ENCODE results near the gene CAPN15. TPM values are rescaled to one million over a fixed set of nuclear protein-coding genes. Genes with fewer than 3 reads are reported as not detected.

The CAPN15 gene
- total RNA-seq, 1 donor from 2014 or later: 39.9 TPM

GRCh38 chr16:582218-582613 lies 54.7 kb downstream of the CAPN15 start:
- H3K36me3 Mint-ChIP-seq (ENCODE audit: unreplicated experiment): no peaks in the 10 kb centered on the region
- H3K4me1 Mint-ChIP-seq (ENCODE audit: unreplicated experiment): no peaks in the 10 kb centered on the region
- no peak for DNase-seq (ENCODE audit: extremely low spot score, unreplicated experiment)
- no peak overlapping the region for H3K27ac Mint-ChIP-seq (ENCODE audit: unreplicated experiment)
- no peaks in the 10 kb centered on the region for H3K27me3 Mint-ChIP-seq (ENCODE audit: unreplicated experiment)
- no peak overlapping the region for H3K4me3 Mint-ChIP-seq (ENCODE audit: unreplicated experiment)
- H3K9me3 Mint-ChIP-seq (ENCODE audit: unreplicated experiment): no peaks in the 10 kb centered on the region
- TF ChIP-seq CTCF (IDR thresholded peaks at IDR 0.05): no peak

DNA sequence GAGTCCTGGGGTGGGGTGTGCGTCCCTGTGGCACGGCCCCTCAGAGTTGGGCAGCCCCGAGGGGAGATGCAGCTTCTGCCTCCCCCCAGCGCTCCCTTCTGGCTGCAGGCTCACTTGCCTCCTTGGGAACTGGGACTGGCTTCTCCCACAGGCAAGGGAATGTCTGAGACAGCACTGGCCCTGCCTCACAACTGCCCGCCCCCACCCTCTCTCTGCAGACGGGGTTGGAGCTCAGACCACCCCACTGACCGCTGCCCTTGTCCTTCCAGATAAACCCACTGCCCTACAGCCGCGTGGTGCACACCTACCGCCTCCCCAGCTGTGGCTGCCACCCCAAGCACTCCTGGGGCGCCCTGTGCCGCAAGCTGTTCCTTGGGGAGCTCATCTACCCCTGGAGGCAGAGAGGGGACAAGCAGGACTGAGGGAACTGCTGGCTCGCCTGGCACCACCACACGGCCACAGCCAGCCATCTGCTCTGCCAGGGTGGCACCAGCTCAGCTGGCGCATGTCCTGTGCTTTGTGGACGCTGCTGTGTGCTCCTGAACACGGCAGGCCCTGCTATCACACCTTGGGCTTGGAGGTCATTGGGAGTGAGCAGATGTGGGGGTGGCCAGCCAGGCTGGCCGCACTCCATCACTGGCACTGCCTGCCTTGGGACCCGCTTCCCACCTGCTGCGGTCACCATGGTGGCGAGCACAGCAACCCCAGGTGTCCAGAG lies 55.3 kb downstream of the CAPN15 start:
- no peak overlapping the region for H3K27ac Mint-ChIP-seq (ENCODE audit: unreplicated experiment)
- H3K9me3 Mint-ChIP-seq (ENCODE audit: unreplicated experiment): no peaks in the 10 kb centered on the region
- H3K4me1 Mint-ChIP-seq (ENCODE audit: unreplicated experiment): peaks cover 4% of the 10 kb centered on the region
- no peaks in the 10 kb centered on the region for H3K27me3 Mint-ChIP-seq (ENCODE audit: unreplicated experiment)
- DNase-seq (ENCODE audit: extremely low spot score, unreplicated experiment): no peak
- H3K36me3 Mint-ChIP-seq (ENCODE audit: unreplicated experiment): no peaks in the 10 kb centered on the region
- H3K4me3 Mint-ChIP-seq (ENCODE audit: unreplicated experiment): no peak overlapping the region
- no peak for TF ChIP-seq CTCF (IDR thresholded peaks at IDR 0.05)

DNA sequence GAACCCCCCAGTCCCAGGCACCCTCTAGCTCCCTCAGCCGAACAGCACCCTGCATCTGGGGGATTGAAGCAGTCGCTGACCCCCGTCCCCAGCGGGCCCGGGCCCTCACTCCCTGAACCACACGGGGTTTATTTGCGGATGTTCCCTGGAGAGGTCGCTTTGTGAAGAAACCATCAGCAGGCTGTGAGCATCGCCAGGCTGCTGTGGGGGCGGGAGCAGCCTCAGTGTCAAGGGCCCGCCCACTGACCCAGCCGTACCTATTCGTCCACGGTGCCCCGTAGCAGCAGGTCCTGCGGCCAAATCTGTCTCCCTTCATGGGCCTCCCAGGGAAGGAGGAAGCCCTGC lies 55.9 kb downstream of the CAPN15 start:
- H3K4me3 Mint-ChIP-seq (ENCODE audit: unreplicated experiment): no peak overlapping the region
- no peaks in the 10 kb centered on the region for H3K9me3 Mint-ChIP-seq (ENCODE audit: unreplicated experiment)
- no peaks in the 10 kb centered on the region for H3K27me3 Mint-ChIP-seq (ENCODE audit: unreplicated experiment)
- H3K4me1 Mint-ChIP-seq (ENCODE audit: unreplicated experiment): peaks cover 10% of the 10 kb centered on the region
- H3K36me3 Mint-ChIP-seq (ENCODE audit: unreplicated experiment): no peaks in the 10 kb centered on the region
- no peak overlapping the region for H3K27ac Mint-ChIP-seq (ENCODE audit: unreplicated experiment)
- TF ChIP-seq CTCF (IDR thresholded peaks at IDR 0.05): no peak
- no peak for DNase-seq (ENCODE audit: extremely low spot score, unreplicated experiment)

DNA sequence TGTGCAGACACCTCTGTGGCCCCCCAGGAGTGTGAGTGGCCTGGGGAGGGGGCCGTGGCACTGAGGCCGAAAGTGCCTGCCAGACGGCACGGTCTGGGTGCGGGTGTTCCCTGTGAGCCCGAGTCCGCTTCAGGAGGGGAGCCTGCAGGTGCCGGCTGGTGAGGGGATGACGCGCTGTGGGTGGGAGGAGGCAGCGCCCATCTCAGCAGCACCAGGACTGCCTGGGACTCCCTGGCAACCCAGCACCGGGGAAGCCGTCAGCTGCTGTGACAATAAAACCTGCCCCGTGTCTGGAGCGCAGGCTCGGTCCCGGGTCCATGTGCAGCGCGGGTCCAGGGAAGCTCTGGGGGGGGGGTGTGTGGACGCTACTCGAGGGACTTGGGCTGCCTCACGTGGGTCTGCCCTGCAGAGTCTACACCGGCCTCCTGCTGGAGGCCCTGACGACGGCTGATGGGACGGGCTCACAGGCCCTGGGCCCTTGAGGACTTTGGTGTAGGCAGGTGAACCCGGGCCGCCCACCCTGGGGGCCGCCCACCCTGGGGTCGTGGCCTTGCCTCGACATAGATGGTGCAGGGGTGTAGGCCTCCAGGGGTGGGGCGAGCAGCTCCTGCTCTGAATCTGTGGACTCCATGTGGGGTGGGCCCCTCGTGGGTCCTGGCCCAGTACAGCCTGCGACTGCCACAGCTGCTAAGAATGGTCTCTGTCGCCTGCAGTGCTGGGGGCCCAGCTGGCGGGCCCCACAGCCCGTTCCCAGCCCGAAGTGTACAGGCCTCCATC lies 56.5 kb downstream of the CAPN15 start:
- TF ChIP-seq CTCF (IDR thresholded peaks at IDR 0.05): no peak
- DNase-seq (ENCODE audit: extremely low spot score, unreplicated experiment): no peak
- H3K27me3 Mint-ChIP-seq (ENCODE audit: unreplicated experiment): no peaks in the 10 kb centered on the region
- H3K4me1 Mint-ChIP-seq (ENCODE audit: unreplicated experiment): peaks cover 11% of the 10 kb centered on the region
- H3K27ac Mint-ChIP-seq (ENCODE audit: unreplicated experiment): no peak overlapping the region
- H3K9me3 Mint-ChIP-seq (ENCODE audit: unreplicated experiment): no peaks in the 10 kb centered on the region
- H3K4me3 Mint-ChIP-seq (ENCODE audit: unreplicated experiment): no peak overlapping the region
- no peaks in the 10 kb centered on the region for H3K36me3 Mint-ChIP-seq (ENCODE audit: unreplicated experiment)

GRCh38 chr16:585351-585750 lies 57.8 kb downstream of the CAPN15 start:
- Mint-ChIP-seq H3K4me1 (ENCODE audit: unreplicated experiment) (peaks cover 11% of the 10 kb centered on the region), H3K27ac (ENCODE audit: unreplicated experiment) (no peak overlapping the region), H3K4me3 (ENCODE audit: unreplicated experiment) (no peak overlapping the region), H3K36me3 (ENCODE audit: unreplicated experiment) (no peaks in the 10 kb centered on the region), H3K9me3 (ENCODE audit: unreplicated experiment) (no peaks in the 10 kb centered on the region), H3K27me3 (ENCODE audit: unreplicated experiment) (no peaks in the 10 kb centered on the region)
- TF ChIP-seq CTCF (IDR thresholded peaks at IDR 0.05): no peak
- DNase-seq (ENCODE audit: extremely low spot score, unreplicated experiment): no peak
